ENCODE data around the gene CCDC85A. TPM values are rescaled to one million over a fixed set of nuclear protein-coding genes. Genes with fewer than 3 reads are reported as not detected.

CCDC85A gene
- polyA plus RNA-seq, 1 donor (not counting 4 experiments of a cell fraction or from before 2014, with no cell fraction given): not detected

DNA sequence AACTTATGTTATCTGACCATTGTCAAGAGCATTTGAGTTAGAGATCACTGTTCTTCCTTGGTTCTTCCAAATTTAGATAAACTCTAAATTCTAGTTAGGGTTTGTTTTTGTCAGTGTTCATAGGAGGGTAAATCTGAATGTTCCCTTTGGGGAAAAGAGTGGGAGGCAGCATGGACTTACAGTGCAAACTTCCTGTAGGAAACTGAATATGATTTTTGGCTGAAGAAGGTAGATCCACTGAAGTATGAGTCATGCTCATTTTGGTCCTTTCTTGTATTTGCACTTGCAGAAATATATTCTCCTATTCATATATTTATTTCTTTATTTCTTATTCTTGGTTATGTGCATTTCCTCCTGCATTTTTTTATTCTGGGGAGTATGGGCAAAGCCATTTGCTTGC is 27.3 kb downstream of the CCDC85A start:
- no peak overlapping the region for H3K9ac ChIP-seq (ENCODE audit: control insufficient read depth, extremely low read depth, insufficient read depth, low read length)
- H3K27me3 ChIP-seq (ENCODE audit: control insufficient read depth, extremely low read depth, insufficient read depth, low read length): no peaks in the 10 kb centered on the region
- H3K4me1 ChIP-seq (ENCODE audit: control insufficient read depth, extremely low read depth, insufficient read depth, low read length): no peaks in the 10 kb centered on the region
- H3K27ac ChIP-seq (ENCODE audit: control insufficient read depth, insufficient read depth, low read length): no peak overlapping the region
- H3K4me3 ChIP-seq (ENCODE audit: control insufficient read depth in 2 of 3, extremely low read depth in 1 of 3, insufficient read depth in 2 of 3, low read depth in 1 of 3, low read length in 3 of 3): no peak overlapping the region
- H3K36me3 ChIP-seq (ENCODE audit: control insufficient read depth in 2 of 2, extremely low read depth in 1 of 2, insufficient read depth in 2 of 2, low read length in 2 of 2): no peaks in the 10 kb centered on the region
- no peak for DNase-seq (ENCODE audit: low read depth, low spot score)
- TF ChIP-seq, protein P1, sequence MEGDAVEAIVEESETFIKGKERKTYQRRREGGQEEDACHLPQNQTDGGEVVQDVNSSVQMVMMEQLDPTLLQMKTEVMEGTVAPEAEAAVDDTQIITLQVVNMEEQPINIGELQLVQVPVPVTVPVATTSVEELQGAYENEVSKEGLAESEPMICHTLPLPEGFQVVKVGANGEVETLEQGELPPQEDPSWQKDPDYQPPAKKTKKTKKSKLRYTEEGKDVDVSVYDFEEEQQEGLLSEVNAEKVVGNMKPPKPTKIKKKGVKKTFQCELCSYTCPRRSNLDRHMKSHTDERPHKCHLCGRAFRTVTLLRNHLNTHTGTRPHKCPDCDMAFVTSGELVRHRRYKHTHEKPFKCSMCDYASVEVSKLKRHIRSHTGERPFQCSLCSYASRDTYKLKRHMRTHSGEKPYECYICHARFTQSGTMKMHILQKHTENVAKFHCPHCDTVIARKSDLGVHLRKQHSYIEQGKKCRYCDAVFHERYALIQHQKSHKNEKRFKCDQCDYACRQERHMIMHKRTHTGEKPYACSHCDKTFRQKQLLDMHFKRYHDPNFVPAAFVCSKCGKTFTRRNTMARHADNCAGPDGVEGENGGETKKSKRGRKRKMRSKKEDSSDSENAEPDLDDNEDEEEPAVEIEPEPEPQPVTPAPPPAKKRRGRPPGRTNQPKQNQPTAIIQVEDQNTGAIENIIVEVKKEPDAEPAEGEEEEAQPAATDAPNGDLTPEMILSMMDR (optimal IDR thresholded peaks at IDR 0.05 in 1 of 3, IDR thresholded peaks at IDR 0.05 in 1 of 3, conservative IDR thresholded peaks at IDR 0.05 in 1 of 3; ENCODE audit: extremely low read depth in 1 of 3, insufficient read depth in 2 of 3, low read length in 3 of 3): no peak
- TF ChIP-seq EZH2 (IDR thresholded peaks at IDR 0.05; ENCODE audit: low read length): no peak
- H3K9me3 ChIP-seq (ENCODE audit: control insufficient read depth, low read depth, low read length): no peaks in the 10 kb centered on the region
- no peaks in the 10 kb centered on the region for H3K9me1 ChIP-seq (ENCODE audit: control insufficient read depth, extremely low read depth, insufficient read depth, low read length)
- H2AFZ ChIP-seq (ENCODE audit: control insufficient read depth, low read length): no peak overlapping the region
- dilution Hi-C loops (cut with MboI; ENCODE audit: extremely low pct_ligation_motif_present, low sequenced_read_pairs): no loop called here
- no peaks in the 10 kb centered on the region for H4K20me1 ChIP-seq (ENCODE audit: control insufficient read depth, extremely low read depth, insufficient read depth, low read length)
- no peak for FAIRE-seq
- no peaks in the 10 kb centered on the region for H3K79me2 ChIP-seq (ENCODE audit: control insufficient read depth, insufficient read depth, low read length)
- H3K4me2 ChIP-seq (ENCODE audit: control insufficient read depth, extremely low read depth, insufficient read depth, low read depth, low read length): no peak overlapping the region

GRCh38 chr2:56215911-56216310 is 32.1 kb downstream of the CCDC85A start:
- dilution Hi-C loops (cut with MboI; ENCODE audit: extremely low pct_ligation_motif_present, low sequenced_read_pairs): no loop called here

More at GRCh38 chr2:56215911-56216310, 32.1 kb downstream of the CCDC85A start:
- TF ChIP-seq EZH2 (IDR thresholded peaks at IDR 0.05; ENCODE audit: low read length): no peak
- TF ChIP-seq, protein P1 (optimal IDR thresholded peaks at IDR 0.05 in 1 of 3, IDR thresholded peaks at IDR 0.05 in 1 of 3, conservative IDR thresholded peaks at IDR 0.05 in 1 of 3; ENCODE audit: extremely low read depth in 1 of 3, insufficient read depth in 2 of 3, low read length in 3 of 3): no peak
- Histone ChIP-seq H3K4me2 (ENCODE audit: control insufficient read depth, extremely low read depth, insufficient read depth, low read depth, low read length) (no peak overlapping the region), H4K20me1 (ENCODE audit: control insufficient read depth, extremely low read depth, insufficient read depth, low read length) (no peaks in the 10 kb centered on the region), H3K27ac (ENCODE audit: control insufficient read depth, insufficient read depth, low read length) (no peak overlapping the region), H3K9me1 (ENCODE audit: control insufficient read depth, extremely low read depth, insufficient read depth, low read length) (no peaks in the 10 kb centered on the region), H3K9me3 (ENCODE audit: control insufficient read depth, low read depth, low read length) (no peaks in the 10 kb centered on the region), H3K36me3 (ENCODE audit: control insufficient read depth in 2 of 2, extremely low read depth in 1 of 2, insufficient read depth in 2 of 2, low read length in 2 of 2) (no peaks in the 10 kb centered on the region), H2AFZ (ENCODE audit: control insufficient read depth, low read length) (no peak overlapping the region), H3K27me3 (ENCODE audit: control insufficient read depth, extremely low read depth, insufficient read depth, low read length) (no peaks in the 10 kb centered on the region), H3K4me1 (ENCODE audit: control insufficient read depth, extremely low read depth, insufficient read depth, low read length) (no peaks in the 10 kb centered on the region), H3K4me3 (ENCODE audit: control insufficient read depth in 2 of 3, extremely low read depth in 1 of 3, insufficient read depth in 2 of 3, low read depth in 1 of 3, low read length in 3 of 3) (no peak overlapping the region), H3K9ac (ENCODE audit: control insufficient read depth, extremely low read depth, insufficient read depth, low read length) (no peak overlapping the region), H3K79me2 (ENCODE audit: control insufficient read depth, insufficient read depth, low read length) (no peaks in the 10 kb centered on the region)
- no peak for FAIRE-seq
- no peak for DNase-seq (ENCODE audit: low read depth, low spot score)

Measured in keratinocyte (primary cell).